Measurements from ENCODE around the gene TMEM107.

DNA sequence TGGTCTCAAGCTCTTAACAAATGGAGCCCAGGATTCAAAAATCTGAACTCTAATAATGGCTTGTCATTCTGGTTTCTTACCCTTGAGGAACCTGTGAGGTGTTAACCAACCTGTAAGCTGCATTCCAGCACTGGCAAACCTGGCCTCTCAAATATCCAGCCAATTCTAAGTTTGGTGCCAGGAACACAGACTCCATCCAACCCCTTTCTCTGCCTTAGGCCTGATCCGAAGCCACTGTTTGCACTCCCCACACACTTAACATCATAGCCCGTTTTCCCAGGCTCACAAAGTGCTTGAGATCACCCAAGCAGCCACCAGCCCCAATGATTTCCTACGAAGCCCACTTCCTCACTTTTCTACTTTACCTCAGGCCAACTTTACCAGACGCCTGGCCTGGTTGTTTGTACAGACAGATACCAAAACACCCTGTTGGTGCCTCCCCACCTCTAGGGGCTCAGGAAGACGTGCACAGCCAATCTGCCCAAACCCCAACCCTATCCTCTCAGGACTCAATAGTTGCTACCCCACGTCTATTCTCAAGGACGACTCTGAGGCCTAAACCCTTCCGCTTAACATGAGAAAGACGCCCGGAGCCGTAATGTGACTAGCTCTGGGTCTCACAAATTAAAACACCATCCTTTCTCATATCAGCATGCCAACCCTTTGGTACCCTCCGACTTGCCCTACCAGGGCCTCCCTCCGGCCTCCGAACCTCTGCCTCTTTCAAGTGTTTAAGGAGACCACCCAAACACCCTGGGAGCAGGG is 20.8 kb downstream of the TMEM107 start:
- TF ChIP-seq, protein P1, sequence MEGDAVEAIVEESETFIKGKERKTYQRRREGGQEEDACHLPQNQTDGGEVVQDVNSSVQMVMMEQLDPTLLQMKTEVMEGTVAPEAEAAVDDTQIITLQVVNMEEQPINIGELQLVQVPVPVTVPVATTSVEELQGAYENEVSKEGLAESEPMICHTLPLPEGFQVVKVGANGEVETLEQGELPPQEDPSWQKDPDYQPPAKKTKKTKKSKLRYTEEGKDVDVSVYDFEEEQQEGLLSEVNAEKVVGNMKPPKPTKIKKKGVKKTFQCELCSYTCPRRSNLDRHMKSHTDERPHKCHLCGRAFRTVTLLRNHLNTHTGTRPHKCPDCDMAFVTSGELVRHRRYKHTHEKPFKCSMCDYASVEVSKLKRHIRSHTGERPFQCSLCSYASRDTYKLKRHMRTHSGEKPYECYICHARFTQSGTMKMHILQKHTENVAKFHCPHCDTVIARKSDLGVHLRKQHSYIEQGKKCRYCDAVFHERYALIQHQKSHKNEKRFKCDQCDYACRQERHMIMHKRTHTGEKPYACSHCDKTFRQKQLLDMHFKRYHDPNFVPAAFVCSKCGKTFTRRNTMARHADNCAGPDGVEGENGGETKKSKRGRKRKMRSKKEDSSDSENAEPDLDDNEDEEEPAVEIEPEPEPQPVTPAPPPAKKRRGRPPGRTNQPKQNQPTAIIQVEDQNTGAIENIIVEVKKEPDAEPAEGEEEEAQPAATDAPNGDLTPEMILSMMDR (IDR thresholded peaks at IDR 0.05): no peak
- TF ChIP-seq POLR2AphosphoS5 (IDR thresholded peaks at IDR 0.05): peak in 2 of 3 donors; percentile 40 to 58
